Ramos (cell line): ENCODE measurements around the gene AQP2.

Experiments
- in situ Hi-C: fragments of 300-500 bp; cut with MboI; formaldehyde crosslinking; loops from one replicate; pipeline ENCODE4 v1.14.3; 2022; ENCODE audit warnings: low sequenced_read_pairs; ENCODE audit not compliant: unreplicated experiment

The AQP2 gene

DNA sequence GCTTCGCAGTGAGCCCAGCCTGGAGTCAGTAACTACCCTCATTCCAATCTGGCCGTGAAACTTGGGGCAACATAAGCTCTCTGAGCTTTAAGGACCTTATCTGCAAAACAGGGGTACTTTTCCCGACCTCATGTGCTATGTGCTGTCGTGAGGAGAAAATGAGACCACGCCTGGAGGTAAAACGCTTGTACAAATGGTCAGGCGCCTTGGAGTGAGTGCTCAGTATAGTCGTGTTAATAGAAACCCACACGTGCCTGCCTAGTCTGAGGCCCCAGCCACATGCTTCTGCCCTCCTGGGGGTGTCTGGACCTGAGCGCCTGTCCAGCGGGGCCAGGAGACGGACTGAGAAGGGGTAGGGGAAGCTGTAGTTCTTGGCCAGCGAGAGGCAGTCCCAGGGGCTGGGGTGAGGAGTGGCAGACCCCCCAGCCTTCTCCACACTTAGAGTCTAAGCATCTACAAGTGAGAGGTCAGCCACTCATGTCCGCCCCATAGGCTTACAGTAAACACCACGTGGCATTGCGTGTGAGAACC is 16.0 kb downstream of the AQP2 start:
- in situ Hi-C loops, result loop anchor here (5.0 to 10.0 kb wide), 2 partner anchors 91 to 208 kb away; partner anchors contain the start of gene ASIC1

- in situ Hi-C loops, result loop anchor here (5.0 to 10.0 kb wide), 2 partner anchors 90 to 208 kb away; partner anchors contain the start of gene ASIC1
Measured at GRCh38 chr12:49967042-49967776, 16.7 kb downstream of the AQP2 start.

DNA sequence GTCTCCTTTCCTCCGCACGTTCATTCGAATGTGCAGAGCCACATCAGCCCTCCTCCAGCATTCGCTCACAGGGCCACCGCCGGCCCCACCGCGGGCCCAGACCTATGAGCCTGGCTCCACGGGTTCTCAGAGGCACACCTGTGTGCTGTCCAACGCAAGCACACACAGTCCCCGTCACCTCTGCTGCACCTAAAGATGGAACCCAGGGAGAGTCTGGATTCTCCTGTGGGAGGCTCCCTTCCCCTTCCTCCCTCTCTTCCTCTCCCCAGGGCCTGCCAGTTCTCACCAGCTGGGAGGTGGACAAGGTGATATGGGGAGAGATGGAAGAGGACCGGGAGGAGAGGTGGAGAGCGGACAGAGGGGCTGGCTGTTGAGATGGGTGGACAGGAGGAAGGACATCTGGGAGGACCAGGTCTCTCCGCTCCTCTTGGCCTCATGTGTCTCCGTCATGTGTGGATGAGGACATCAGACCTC is 17.3 kb downstream of the AQP2 start:
- in situ Hi-C loops, result loop anchor here (5.0 to 10.0 kb wide), 2 partner anchors 89 to 207 kb away; partner anchors contain the start of gene ASIC1

DNA sequence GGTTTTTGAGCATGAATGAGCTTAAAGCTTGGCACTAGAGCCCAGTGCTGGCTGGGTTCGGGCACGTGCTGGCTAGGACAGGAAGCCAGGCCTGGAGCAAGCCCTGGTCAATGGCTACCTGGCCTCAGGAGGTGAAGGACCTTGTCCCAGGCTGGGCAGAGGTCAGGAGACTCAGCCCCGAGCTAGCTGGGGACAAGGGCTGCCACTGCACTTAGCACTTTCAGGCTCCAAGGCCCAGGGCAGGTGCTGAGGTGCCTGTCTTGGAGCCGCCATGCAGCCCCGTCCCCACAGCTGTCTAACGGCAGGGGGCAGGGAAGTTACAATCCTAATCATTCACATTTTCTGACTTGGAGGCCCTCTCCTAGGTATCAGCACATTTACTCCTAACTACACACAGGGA is 17.9 kb downstream of the AQP2 start:
- in situ Hi-C loops, result loop anchor here (5.0 to 10.0 kb wide), 2 partner anchors 89 to 206 kb away; partner anchors contain the start of gene ASIC1

- in situ Hi-C loops, result loop anchor here (5.0 to 10.0 kb wide), 2 partner anchors 88 to 206 kb away; partner anchors contain the start of gene ASIC1
Measured at GRCh38 chr12:49969027-49969426, 18.5 kb downstream of the AQP2 start.

GRCh38 chr12:49969651-49970429 is 19.3 kb downstream of the AQP2 start:
- in situ Hi-C loops, result loop anchor here (5.0 to 10.0 kb wide), 2 partner anchors 87 to 205 kb away; partner anchors contain the start of gene ASIC1

- in situ Hi-C loops, result no loop called here
Measured at GRCh38 chr12:49970658-49971057, 20.1 kb downstream of the AQP2 start.

GRCh38 chr12:49971141-49971540 is 20.6 kb downstream of the AQP2 start:
- in situ Hi-C loops, result no loop called here

DNA sequence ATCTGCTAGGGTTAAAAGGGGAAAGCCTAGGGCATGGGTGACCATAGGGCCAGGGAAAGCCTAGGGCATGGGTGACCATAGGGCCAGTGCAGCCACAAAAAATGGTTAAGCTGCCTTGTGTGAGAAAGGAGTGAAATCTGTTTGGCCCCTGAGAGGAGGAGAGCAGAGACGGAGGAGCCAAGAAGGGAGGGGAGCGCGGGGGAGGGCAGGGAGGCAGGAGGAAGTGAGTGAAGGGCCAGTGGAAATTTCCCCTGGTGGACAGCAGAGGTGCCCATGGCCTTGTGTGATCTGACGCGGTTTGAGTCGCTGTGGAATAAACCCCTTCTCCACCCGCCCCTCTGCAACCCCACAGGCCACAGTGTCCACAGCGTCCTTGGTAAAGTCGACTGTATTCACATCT is 21.6 kb downstream of the AQP2 start:
- in situ Hi-C loops, result no loop called here

- in situ Hi-C loops, result no loop called here
Measured at GRCh38 chr12:49972641-49973360, 22.3 kb downstream of the AQP2 start, which contains the start of gene AQP6. TSS of gene AQP6 (plus strand) at chr12:49972947. CDS start at chr12:49973174, 227 bp downstream.

DNA sequence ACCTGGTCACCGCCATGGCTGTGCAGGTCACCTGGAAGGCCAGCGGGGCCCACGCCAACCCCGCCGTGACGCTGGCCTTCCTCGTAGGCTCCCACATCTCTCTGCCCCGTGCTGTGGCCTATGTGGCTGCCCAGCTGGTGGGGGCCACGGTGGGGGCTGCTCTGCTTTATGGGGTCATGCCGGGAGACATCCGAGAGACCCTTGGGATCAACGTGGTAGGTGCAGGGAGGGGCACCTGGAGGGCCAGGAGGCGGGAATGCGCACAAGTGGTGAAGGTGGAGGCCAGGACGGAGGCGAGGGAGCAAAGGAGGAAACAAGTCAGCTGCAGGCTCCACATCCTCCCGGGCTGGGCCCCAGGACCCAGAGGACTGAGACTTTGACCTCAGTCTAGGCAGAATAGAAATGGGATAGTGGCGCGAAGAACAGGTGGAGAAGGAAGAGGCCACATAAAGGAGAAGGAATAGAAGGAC is 22.9 kb downstream of the AQP2 start:
- in situ Hi-C loops, result no loop called here

- in situ Hi-C loops, result no loop called here
Measured at GRCh38 chr12:49974231-49974675, 23.7 kb downstream of the AQP2 start.

DNA sequence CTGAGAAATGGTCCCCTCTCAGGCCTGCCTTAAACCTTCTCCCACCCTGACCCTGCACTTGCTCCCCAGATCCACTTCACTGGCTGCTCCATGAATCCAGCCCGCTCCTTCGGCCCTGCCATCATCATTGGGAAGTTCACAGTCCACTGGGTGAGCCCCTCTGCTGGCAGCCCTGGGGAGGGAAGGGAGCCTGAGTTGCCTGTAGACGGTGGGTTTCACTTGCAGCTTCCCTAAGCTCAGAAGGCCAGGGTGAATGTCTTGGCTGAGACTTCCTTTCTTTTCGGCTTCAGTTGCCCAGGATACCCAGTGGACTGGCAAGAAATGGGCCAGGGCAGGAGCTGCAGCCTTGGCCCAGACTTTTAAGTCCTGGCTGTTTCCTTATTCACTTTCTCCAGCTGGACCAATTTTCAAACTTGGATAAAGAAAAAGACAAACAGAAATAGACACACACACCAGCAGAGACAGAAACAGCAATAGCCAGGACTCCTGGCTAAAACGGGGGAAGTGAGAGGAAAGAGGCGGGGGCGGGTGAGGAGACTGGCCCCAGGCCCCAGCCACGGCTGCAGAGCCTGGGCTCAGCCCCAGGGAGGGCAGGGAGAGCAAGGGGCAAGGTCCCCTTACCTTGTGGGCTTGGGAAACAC is 24.3 kb downstream of the AQP2 start:
- in situ Hi-C loops, result no loop called here

GRCh38 chr12:49975318-49975761 is 24.8 kb downstream of the AQP2 start:
- in situ Hi-C loops, result no loop called here

DNA sequence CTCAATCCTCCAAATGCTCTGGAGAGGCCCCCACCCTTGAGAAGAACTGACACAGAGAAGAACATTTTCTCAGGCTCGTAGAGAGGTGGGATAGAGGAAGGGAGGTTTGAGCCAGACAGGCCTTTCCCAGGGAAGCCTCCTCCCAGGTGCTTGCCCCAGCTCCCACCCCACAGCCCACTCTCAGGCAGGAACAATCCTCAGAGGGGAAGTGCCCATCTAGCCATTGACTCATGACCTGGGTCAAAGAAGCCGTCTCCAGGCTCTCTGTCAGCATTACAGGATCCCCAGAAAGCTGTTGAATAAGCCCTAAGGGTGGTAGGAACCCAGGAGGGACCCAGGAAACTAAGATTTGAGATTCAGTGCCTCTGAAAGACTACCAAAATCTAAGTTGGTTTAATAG is 26.0 kb downstream of the AQP2 start:
- in situ Hi-C loops, result no loop called here

- in situ Hi-C loops, result no loop called here
Measured at GRCh38 chr12:49978125-49978524, 27.6 kb downstream of the AQP2 start.

- in situ Hi-C loops, result no loop called here
Measured at GRCh38 chr12:49979016-49979586, 28.6 kb downstream of the AQP2 start.

DNA sequence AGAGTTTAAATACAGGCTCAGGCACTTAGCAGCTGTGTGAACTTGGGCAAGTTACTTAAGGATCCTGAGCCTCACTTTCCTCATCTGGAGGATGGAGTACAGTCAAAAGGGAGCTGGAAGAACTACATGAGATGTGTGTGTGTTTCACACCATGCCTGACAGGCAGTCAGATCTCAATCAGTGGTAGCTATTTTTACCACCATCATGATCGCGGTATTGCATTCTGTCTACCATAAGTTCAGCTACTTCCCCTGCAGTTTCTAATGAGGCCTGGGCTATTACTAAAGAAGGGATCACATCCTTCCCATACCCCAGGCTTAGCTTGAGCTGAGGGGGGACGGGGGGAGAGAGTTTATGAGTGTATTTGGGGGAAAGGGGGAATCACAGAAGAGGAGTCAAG is 29.3 kb downstream of the AQP2 start:
- in situ Hi-C loops, result no loop called here
